ENCODE data around the gene CSMD2.
"Not testable (repeated sequence)": the region's sequence is repeated elsewhere in the genome, so short reads cannot be mapped to it uniquely, and the experiment has no call there.

DNA sequence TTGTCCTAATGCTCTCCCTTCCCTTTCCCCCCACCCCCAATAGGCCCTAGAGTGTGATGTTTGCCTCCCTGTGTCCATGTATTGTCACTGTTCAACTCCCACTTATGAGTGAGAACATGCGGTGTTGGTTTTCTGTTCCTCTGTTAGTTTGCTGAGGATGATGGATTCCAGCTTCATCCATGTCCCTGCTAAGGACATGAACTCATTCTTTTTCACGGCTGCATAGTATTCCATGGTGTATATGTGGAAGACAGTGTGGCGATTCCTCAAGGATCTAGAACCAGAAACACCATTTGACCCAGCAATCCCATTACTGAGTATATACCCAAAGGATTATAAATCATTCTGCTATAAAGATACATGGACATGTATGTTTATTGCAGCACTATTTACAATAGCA lies 148.7 kb downstream of the CSMD2 start:
- TF ChIP-seq, protein P1, sequence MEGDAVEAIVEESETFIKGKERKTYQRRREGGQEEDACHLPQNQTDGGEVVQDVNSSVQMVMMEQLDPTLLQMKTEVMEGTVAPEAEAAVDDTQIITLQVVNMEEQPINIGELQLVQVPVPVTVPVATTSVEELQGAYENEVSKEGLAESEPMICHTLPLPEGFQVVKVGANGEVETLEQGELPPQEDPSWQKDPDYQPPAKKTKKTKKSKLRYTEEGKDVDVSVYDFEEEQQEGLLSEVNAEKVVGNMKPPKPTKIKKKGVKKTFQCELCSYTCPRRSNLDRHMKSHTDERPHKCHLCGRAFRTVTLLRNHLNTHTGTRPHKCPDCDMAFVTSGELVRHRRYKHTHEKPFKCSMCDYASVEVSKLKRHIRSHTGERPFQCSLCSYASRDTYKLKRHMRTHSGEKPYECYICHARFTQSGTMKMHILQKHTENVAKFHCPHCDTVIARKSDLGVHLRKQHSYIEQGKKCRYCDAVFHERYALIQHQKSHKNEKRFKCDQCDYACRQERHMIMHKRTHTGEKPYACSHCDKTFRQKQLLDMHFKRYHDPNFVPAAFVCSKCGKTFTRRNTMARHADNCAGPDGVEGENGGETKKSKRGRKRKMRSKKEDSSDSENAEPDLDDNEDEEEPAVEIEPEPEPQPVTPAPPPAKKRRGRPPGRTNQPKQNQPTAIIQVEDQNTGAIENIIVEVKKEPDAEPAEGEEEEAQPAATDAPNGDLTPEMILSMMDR (conservative IDR thresholded peaks at IDR 0.05; ENCODE audit: low read depth, low read length) = not testable (repeated sequence)
- TF ChIP-seq POLR2A (IDR thresholded peaks at IDR 0.05; ENCODE audit: low read depth, low read length); MAFK (IDR thresholded peaks at IDR 0.05; ENCODE audit: low read depth, low read length); SMC3 (IDR thresholded peaks at IDR 0.05; ENCODE audit: low read depth, low read length); RAD21 (IDR thresholded peaks at IDR 0.05; ENCODE audit: low read length); MAZ (IDR thresholded peaks at IDR 0.05; ENCODE audit: borderline replicate concordance, low read depth, low read length); FOS (IDR thresholded peaks at IDR 0.05; ENCODE audit: low read depth, low read length); RCOR1 (IDR thresholded peaks at IDR 0.05; ENCODE audit: insufficient replicate concordance, low read length); MXI1 (IDR thresholded peaks at IDR 0.05; ENCODE audit: borderline replicate concordance, low read depth, low read length): not testable (repeated sequence)
- TF ChIP-seq, protein P2, sequence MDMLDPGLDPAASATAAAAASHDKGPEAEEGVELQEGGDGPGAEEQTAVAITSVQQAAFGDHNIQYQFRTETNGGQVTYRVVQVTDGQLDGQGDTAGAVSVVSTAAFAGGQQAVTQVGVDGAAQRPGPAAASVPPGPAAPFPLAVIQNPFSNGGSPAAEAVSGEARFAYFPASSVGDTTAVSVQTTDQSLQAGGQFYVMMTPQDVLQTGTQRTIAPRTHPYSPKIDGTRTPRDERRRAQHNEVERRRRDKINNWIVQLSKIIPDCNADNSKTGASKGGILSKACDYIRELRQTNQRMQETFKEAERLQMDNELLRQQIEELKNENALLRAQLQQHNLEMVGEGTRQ (IDR thresholded peaks at IDR 0.05; ENCODE audit: low read depth, low read length) = not testable (repeated sequence)
